Activated T-cell treated with anti-CD3 and anti-CD28 coated beads, Interleukin-2, amount 50 U/mL, for 24 hours (primary cell): Measurements from ENCODE around the gene OR52E2.
"Not testable (repeated sequence)": the region's sequence is repeated elsewhere in the genome, so short reads cannot be mapped to it uniquely, and the experiment has no call there.

Experiments
- DNase-seq: peaks from one replicate; pipeline ENCODE4 v3.0.0-alpha.2; 2020
- H3K27ac Mint-ChIP-seq: 2 replicates; pipeline ENCODE4 v1.8.0; 2020; ENCODE audit warnings: mild to moderate bottlenecking, mixed read lengths
- H3K27me3 Mint-ChIP-seq: 2 replicates; pipeline ENCODE4 v1.8.0; 2020; ENCODE audit warnings: mixed read lengths
- H3K36me3 Mint-ChIP-seq: 2 replicates; pipeline ENCODE4 v1.8.0; 2020; ENCODE audit warnings: low read depth, mixed read lengths
- H3K4me1 Mint-ChIP-seq: 2 replicates; pipeline ENCODE4 v1.8.0; 2020; ENCODE audit warnings: low read depth, mixed read lengths
- H3K4me3 Mint-ChIP-seq: 2 replicates; pipeline ENCODE4 v1.8.0; 2020; ENCODE audit warnings: mild to moderate bottlenecking, moderate library complexity, mixed read lengths
- H3K9me3 Mint-ChIP-seq: 2 replicates; pipeline ENCODE4 v1.8.0; 2020; ENCODE audit warnings: mixed read lengths

The OR52E2 gene

DNA sequence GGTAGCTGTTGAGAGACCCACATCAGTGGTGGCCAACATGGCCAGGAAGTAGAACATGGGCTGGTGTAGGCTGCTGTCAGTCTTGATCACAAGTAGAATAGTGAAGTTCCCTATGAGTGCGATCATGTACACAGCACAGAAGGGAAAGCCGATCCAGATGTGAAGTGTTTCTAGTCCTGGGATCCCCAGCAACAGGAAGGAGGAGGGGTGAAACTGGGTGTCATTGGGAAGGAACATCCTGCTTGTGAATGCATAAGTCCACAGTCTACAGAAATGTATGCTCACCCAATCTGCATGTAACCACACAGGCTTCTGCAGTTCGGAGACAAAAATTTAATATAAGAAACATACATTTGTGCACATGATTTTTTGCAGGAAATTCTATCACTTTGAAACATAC is at the start of gene OR52E2:
OR52E2 (minus strand) TSS at position 237 of the 400 bp plus-strand sequence; CDS start at position 237, 0 bp downstream.
- H3K27ac Mint-ChIP-seq, result no peak within 1 kb of the TSS
- no peaks in the 10 kb centered on the region for H3K9me3 Mint-ChIP-seq
- no peak within 1 kb of the TSS for H3K4me3 Mint-ChIP-seq
- no peaks in the 10 kb centered on the region for H3K4me1 Mint-ChIP-seq
- no peaks in the 10 kb centered on the region for H3K36me3 Mint-ChIP-seq
- peaks cover 3% of the 10 kb centered on the region for H3K27me3 Mint-ChIP-seq
- no peak for DNase-seq

DNA sequence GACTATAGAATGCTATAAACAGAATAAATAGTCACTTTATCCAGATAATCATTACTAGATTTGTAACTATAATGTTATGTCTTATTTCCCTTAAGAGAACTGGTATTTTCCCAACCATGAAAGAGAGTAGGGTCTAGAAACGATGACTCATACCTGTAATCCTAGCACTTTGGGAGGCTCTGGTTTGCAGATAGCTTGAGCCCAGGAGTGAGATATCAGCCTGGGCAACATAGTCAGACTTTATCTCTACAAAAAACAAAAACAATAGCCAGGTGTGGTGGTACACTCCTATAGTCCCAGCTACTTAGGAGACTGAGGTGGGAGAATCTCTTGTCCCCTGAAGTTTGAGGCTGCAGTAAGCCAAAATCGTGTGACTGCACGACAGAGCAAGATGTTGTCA is 47.9 kb upstream of the OR52E2 start:
- no peaks in the 10 kb centered on the region for H3K36me3 Mint-ChIP-seq
- DNase-seq, result no peak
- H3K27me3 Mint-ChIP-seq, result peaks cover 16% of the 10 kb centered on the region
- no peak overlapping the region for H3K27ac Mint-ChIP-seq
- no peaks in the 10 kb centered on the region for H3K9me3 Mint-ChIP-seq
- no peak overlapping the region for H3K4me3 Mint-ChIP-seq
- H3K4me1 Mint-ChIP-seq, result no peaks in the 10 kb centered on the region

DNA sequence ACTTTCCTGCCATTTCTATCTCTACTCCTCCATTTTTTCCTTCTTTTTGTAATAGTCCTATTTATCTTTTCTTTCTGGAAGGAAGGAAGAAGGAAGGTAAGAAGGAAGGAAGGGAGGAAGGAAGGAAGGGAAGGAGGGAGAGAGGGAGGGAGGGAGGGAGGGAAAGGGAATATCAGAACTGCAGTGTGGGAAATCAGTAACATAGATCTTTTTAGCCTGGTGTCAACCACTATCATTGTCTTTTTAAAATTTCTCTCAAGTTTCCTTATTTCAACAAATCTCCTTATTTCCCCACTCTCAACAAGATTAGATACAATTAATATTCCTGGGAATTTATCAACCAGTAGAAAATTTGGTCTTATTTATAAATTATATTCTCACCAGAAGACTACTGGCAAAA is 43.6 kb upstream of the OR52E2 start:
- H3K36me3 Mint-ChIP-seq, result no peaks in the 10 kb centered on the region
- H3K27me3 Mint-ChIP-seq, result peaks cover 17% of the 10 kb centered on the region
- no peak for DNase-seq
- H3K4me1 Mint-ChIP-seq, result no peaks in the 10 kb centered on the region
- no peak overlapping the region for H3K4me3 Mint-ChIP-seq
- H3K9me3 Mint-ChIP-seq, result no peaks in the 10 kb centered on the region
- no peak overlapping the region for H3K27ac Mint-ChIP-seq

DNA sequence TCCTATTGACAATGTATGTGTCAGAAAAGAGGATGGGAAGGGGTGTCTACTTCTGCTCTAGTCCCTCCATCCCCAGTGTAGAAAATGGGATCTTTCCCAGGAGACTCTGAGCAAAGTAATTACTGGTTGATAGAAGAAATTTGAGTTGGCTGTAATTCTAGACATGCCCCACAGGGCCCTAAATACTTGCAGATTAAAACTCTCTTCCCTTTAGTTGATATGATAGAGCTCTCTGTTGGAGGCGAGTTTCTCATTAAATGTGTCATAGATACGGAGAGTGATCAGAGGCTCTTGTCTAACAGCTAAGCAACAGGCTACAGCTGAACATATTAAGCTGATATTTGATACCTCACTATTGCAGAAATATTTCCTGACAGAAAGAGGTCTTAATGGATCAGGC is 42.8 kb upstream of the OR52E2 start:
- no peaks in the 10 kb centered on the region for H3K4me1 Mint-ChIP-seq
- no peaks in the 10 kb centered on the region for H3K36me3 Mint-ChIP-seq
- H3K27ac Mint-ChIP-seq, result no peak overlapping the region
- no peak for DNase-seq
- peaks cover 14% of the 10 kb centered on the region for H3K27me3 Mint-ChIP-seq
- no peaks in the 10 kb centered on the region for H3K9me3 Mint-ChIP-seq
- H3K4me3 Mint-ChIP-seq, result no peak overlapping the region

DNA sequence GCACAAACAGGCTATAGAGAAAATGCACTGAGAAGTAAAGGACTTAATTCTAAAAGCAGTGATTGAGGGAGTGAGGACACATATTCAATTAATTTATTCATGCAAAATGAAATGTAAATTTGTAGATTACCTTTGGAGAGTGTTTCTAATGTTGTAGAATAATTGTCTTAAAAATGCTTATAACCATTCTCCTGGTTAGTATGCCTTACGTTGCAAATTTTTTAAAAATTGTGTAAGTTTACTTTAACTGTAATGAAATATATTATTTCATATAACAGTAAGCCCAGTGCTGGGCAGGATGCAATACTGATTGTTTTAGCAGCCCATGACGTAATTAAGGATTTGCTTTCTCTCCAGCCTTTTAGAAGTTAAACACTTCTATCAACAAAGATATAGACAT is 36.6 kb upstream of the OR52E2 start:
- no peak for DNase-seq
- Mint-ChIP-seq H3K9me3 (no peaks in the 10 kb centered on the region), H3K4me3 (no peak overlapping the region), H3K36me3 (no peaks in the 10 kb centered on the region), H3K27ac (no peak overlapping the region), H3K27me3 (no peaks in the 10 kb centered on the region), H3K4me1 (no peaks in the 10 kb centered on the region)

DNA sequence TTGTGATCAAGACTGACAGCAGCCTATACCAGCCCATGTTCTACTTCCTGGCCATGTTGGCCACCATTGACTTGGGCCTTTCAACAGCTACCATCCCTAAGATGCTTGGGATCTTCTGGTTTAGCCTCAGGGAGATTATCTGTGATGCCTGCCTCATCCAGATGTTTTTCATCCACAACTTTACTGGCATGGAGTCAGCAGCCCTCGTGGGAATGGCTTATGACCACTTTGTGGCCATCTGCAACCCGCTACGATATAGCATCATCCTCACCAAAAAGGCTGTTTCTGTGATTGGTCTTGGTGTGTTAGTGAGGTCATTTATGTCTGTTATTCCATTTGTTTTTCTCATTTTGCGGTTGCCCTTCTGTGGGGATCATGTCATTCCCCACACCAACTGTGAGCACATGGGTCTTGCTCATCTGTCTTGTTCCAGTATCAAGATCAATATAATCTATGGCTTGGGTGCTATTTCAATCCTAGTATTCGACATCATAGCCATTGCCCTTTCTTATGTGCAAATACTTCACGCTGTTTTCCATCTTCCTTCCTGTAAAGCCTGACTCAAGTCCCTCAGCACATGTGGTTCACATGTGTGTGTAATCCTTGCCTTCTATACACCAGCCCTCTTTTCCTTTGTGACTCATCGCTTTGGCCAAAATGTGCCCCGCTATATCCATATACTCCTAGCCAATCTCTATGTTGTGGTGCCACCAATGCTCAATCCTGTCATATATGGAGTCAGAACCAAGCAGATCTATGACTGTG is 33.6 kb upstream of the OR52E2 start:
- Mint-ChIP-seq H3K36me3 (no peaks in the 10 kb centered on the region), H3K27me3 (peaks cover 4% of the 10 kb centered on the region), H3K4me3 (no peak overlapping the region), H3K27ac (no peak overlapping the region), H3K4me1 (no peaks in the 10 kb centered on the region), H3K9me3 (no peaks in the 10 kb centered on the region)
- no peak for DNase-seq

DNA sequence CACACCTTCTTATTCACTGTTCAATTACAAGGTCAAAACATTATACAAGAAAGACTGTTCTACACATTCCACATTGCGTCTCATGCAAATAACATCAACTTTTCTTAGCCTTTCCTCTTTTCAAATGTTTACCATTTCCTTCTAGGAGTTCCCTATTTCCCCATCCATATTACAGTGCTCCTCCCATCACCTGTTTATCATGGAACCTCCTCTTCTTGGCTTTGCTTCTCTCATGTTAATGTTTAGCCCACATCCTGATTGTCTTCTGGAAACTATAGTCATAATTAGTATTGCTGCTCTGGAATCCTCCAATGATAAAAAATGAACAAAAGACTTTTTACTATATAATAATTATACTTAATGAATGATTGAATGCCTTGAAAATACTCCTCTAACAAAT is 31.2 kb upstream of the OR52E2 start:
- peaks cover 4% of the 10 kb centered on the region for H3K27me3 Mint-ChIP-seq
- no peak for DNase-seq
- H3K4me1 Mint-ChIP-seq, result no peaks in the 10 kb centered on the region
- H3K9me3 Mint-ChIP-seq, result no peaks in the 10 kb centered on the region
- H3K4me3 Mint-ChIP-seq, result no peak overlapping the region
- H3K36me3 Mint-ChIP-seq, result no peaks in the 10 kb centered on the region
- no peak overlapping the region for H3K27ac Mint-ChIP-seq

DNA sequence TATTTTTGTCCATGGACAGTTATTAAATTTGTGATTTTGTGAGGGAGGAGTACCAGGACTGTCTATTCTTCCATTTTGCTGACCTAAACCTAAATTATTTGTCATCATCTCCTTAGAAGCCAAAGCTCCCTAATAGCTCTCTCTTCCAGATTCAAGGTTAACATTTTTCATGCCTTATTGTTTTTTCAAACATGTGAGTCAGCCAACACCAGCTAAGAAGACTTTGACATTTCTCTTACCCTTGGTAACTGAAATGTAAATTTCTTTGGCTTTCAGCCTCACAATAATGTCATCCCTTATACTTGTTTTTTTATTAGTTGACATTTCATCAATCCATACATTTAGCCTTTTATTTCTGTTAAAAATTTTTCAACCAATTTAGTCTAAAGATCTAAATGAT is 29.1 kb upstream of the OR52E2 start:
- Mint-ChIP-seq H3K4me1 (no peaks in the 10 kb centered on the region), H3K36me3 (no peaks in the 10 kb centered on the region), H3K27ac (no peak overlapping the region), H3K4me3 (no peak overlapping the region), H3K9me3 (no peaks in the 10 kb centered on the region), H3K27me3 (peaks cover 4% of the 10 kb centered on the region)
- DNase-seq, result no peak

DNA sequence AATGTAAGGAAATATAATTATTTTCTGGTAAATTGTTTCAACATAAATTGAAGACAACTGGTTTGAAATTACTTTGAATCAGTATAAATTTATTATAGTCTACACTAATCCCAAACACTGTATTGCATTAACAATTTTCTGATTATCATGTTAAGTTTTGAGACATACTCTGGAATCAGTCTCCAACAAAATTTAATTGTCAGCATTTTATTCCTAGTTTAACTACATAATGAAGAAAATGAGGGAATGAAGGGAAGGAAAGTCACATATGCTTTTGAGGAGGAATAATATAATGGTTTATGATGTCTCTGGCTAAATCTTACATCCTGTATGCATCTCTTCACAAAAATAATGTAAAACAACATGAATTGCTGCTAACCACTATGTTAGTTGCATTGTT is 24.2 kb upstream of the OR52E2 start:
- H3K9me3 Mint-ChIP-seq, result no peaks in the 10 kb centered on the region
- no peak overlapping the region for H3K4me3 Mint-ChIP-seq
- H3K27ac Mint-ChIP-seq, result no peak overlapping the region
- DNase-seq, result no peak
- H3K36me3 Mint-ChIP-seq, result no peaks in the 10 kb centered on the region
- no peaks in the 10 kb centered on the region for H3K4me1 Mint-ChIP-seq
- no peaks in the 10 kb centered on the region for H3K27me3 Mint-ChIP-seq

DNA sequence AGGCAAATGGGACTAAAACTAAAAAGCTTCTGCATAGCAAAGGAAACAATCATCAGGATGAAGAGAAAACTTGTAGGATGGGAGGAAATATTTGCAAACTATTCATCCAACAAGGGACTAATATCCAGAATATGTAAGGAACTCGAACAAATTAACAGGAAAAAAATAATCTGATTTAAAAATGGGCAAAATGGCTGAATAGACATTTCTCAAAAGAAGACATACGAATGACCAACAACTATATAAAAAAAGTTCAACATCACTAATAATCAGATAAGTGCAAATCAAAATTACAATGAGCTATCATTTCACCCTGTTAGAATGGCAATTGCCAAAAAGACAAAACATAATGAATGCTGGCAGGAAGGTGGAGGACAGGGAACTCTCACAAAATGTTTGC is 22.0 kb upstream of the OR52E2 start:
- Mint-ChIP-seq H3K36me3 (no peaks in the 10 kb centered on the region), H3K27me3 (peaks cover 4% of the 10 kb centered on the region), H3K4me1 (no peaks in the 10 kb centered on the region)

DNA sequence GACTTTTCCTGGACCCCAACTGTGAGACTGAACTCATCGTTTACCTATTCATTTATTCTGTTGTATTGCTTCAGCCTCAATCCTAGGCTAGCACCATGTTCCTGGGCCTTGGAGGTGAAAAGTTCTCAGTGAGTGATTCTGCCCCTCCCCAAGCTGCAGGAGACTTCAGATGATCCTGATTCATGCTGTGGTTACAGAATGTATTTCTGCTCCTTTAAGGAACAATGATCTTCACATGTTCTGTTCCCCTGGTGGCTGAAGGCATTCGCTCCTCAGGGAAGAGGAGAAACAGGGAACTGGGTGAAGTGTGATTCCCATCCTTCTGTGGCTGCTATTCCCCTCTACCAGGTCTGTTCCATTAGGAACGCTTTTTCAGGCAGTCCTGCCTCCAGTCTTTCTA is 12.4 kb upstream of the OR52E2 start:
- Mint-ChIP-seq H3K4me3 (no peak overlapping the region), H3K9me3 (no peaks in the 10 kb centered on the region), H3K27me3 (peaks cover 7% of the 10 kb centered on the region), H3K4me1 (no peaks in the 10 kb centered on the region), H3K27ac (no peak overlapping the region), H3K36me3 (no peaks in the 10 kb centered on the region)
- no peak for DNase-seq

More for the DNA sequence above, 22.0 kb upstream of the OR52E2 start:
- no peak for DNase-seq
- Mint-ChIP-seq H3K27ac (no peak overlapping the region), H3K9me3 (no peaks in the 10 kb centered on the region), H3K4me3 (no peak overlapping the region)

DNA sequence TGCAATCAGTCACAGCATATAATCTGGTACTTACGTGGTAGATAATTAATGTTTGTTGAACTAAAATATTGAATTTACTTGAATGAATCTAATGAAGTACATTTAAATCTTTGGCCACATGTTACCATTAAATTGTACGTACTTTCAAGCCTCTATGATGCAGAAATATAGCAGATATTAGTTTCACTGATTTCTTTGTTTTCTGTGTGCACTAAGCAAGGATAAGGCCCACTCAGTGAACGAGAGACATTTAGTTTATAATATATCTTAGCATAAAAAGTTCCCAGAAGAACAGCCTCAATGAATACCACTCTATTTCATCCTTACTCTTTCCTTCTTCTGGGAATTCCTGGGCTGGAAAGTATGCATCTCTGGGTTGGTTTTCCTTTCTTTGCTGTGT is 9.8 kb upstream of the OR52E2 start, which contains the start of gene OR52E1:
OR52E1 (plus strand) TSS at position 301 of the 400 bp plus-strand sequence.
- H3K4me1 Mint-ChIP-seq, result no peaks in the 10 kb centered on the region
- H3K27me3 Mint-ChIP-seq, result no peaks in the 10 kb centered on the region
- DNase-seq, result no peak
- H3K4me3 Mint-ChIP-seq, result no peak within 1 kb of the TSS
- H3K27ac Mint-ChIP-seq, result no peak within 1 kb of the TSS
- H3K36me3 Mint-ChIP-seq, result no peaks in the 10 kb centered on the region
- H3K9me3 Mint-ChIP-seq, result no peaks in the 10 kb centered on the region

DNA sequence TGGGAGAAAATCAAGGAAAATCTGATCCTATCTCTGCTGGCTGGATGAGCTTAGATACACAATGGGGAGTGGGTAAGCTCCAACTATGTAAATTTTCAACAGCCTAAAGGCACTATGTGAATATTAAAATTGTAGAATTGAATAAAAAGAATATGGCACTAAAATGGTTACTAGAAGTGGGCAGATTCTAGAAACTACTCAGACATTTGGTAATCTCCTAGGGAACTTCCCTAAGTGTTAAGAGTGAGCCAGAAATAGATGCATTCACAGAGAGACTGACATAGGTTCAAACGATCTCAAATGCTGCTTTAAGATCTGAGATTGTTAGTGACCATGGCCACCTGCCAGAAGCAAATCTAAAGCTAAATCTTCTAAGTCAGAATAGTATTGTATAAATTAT is 5.6 kb upstream of the OR52E2 start:
- Mint-ChIP-seq H3K27ac (no peak overlapping the region), H3K4me3 (no peak overlapping the region), H3K27me3 (no peaks in the 10 kb centered on the region), H3K9me3 (no peaks in the 10 kb centered on the region), H3K4me1 (no peaks in the 10 kb centered on the region), H3K36me3 (no peaks in the 10 kb centered on the region)
- no peak for DNase-seq

DNA sequence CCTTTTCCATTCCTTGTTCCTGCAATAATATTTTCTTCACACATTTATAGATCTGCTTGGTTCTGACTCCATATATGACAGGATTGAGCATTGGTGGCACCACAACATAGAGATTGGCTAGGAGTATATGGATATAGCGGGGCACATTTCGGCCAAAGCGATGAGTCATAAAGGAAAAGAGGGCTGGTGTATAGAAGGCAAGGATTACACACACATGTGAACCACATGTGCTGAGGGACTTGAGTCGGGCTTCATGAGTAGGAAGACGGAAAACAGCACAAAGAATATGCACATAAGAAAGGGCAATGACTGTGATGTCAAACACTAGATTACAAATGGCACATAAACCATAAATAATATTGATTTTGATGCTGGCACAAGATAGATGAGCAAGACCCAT is 748 bp downstream of the OR52E2 start:
- H3K4me3 Mint-ChIP-seq, DNase-seq, H3K9me3 Mint-ChIP-seq, H3K4me1 Mint-ChIP-seq, H3K36me3 Mint-ChIP-seq, H3K27ac Mint-ChIP-seq, H3K27me3 Mint-ChIP-seq: not testable (repeated sequence)

DNA sequence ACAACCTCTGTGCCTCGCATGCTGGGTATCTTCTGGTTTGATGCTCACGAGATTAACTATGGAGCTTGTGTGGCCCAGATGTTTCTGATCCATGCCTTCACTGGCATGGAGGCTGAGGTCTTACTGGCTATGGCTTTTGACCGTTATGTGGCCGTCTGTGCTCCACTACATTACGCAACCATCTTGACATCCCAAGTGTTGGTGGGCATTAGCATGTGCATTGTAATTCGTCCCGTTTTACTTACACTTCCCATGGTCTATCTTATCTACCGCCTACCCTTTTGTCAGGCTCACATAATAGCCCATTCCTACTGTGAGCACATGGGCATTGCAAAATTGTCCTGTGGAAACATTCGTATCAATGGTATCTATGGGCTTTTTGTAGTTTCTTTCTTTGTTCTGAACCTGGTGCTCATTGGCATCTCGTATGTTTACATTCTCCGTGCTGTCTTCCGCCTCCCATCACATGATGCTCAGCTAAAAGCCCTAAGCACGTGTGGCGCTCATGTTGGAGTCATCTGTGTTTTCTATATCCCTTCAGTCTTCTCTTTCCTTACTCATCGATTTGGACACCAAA is 12.6 kb downstream of the OR52E2 start:
- Mint-ChIP-seq H3K36me3 (no peaks in the 10 kb centered on the region), H3K9me3 (no peaks in the 10 kb centered on the region), H3K27ac (no peak overlapping the region), H3K4me3 (no peak overlapping the region), H3K4me1 (no peaks in the 10 kb centered on the region), H3K27me3 (no peaks in the 10 kb centered on the region)
- DNase-seq, result no peak
